Measurements from ENCODE around the gene EYA2. TPM values are rescaled to one million over a fixed set of nuclear protein-coding genes. Genes with fewer than 3 reads are reported as not detected.

Gene EYA2
- total RNA-seq, 1 experiment from 2014 or later: 0.74 TPM

GRCh38 chr20:47035026-47035590, 140.5 kb downstream of the EYA2 start:
- H3K18ac ChIP-seq (ENCODE audit: insufficient read length, low read depth, low read length): no peak overlapping the region
- no peak overlapping the region for H3K4ac ChIP-seq (ENCODE audit: low read depth, low read length)
- no peaks in the 10 kb centered on the region for H3K79me1 ChIP-seq (ENCODE audit: insufficient read depth, low read depth, low read length, poor library complexity, severe bottlenecking)
- no peak overlapping the region for H4K5ac ChIP-seq (ENCODE audit: insufficient read length, low read depth, low read length)
- H3K4me1 ChIP-seq (ENCODE audit: insufficient read depth, low read length): no peaks in the 10 kb centered on the region
- no peak overlapping the region for H3K14ac ChIP-seq (ENCODE audit: insufficient read depth, low read length)
- H3K23ac ChIP-seq (ENCODE audit: insufficient read length, low read depth, low read length): no peak overlapping the region
- no peak overlapping the region for H2BK12ac ChIP-seq (ENCODE audit: insufficient read length, low read depth, low read length)
- no peak overlapping the region for H2AFZ ChIP-seq (ENCODE audit: low read length)
- no peaks in the 10 kb centered on the region for H4K20me1 ChIP-seq (ENCODE audit: control insufficient read depth, insufficient read depth, insufficient read length)
- no peaks in the 10 kb centered on the region for H3K36me3 Mint-ChIP-seq (ENCODE audit: insufficient read depth in 1 of 3, low read depth in 3 of 3)
- no CpG with 5 or more reads among the region's 10 CpGs for WGBS (ENCODE audit: extremely low coverage, insufficient read length, low lambda C conversion rate)
- H3K4me3 Mint-ChIP-seq: no peak overlapping the region
- H3K27me3 ChIP-seq (ENCODE audit: insufficient read depth, low read length): no peaks in the 10 kb centered on the region
- no peaks in the 10 kb centered on the region for H3K79me2 ChIP-seq (ENCODE audit: insufficient read depth, low read length)
- H2BK15ac ChIP-seq (ENCODE audit: low read depth, low read length): no peak overlapping the region
- no peak overlapping the region for H3T11ph ChIP-seq (ENCODE audit: low read length)
- H4K91ac ChIP-seq (ENCODE audit: insufficient read length, low read depth, low read length): no peak overlapping the region
- H3K56ac ChIP-seq (ENCODE audit: insufficient read length, low read depth, low read length): no peak overlapping the region
- peaks cover 0 to 10% of the 10 kb centered on the region in 2 experiments; a peak in 1 of 4 replicates for H3K4me1 Mint-ChIP-seq
- no peak overlapping the region for H2AK5ac ChIP-seq (ENCODE audit: insufficient read length, low read length)
- no peak overlapping the region for H4K8ac ChIP-seq (replicated peaks; ENCODE audit: insufficient read length, low read depth, low read length)
- no peak overlapping the region for H2BK5ac ChIP-seq (ENCODE audit: insufficient read length, low read length)
- H2BK20ac ChIP-seq (ENCODE audit: low read depth, low read length, poor library complexity, severe bottlenecking): no peak overlapping the region
- no peak overlapping the region for H2BK120ac ChIP-seq (ENCODE audit: low read depth, low read length, poor library complexity, severe bottlenecking)
- no peaks in the 10 kb centered on the region for H3K23me2 ChIP-seq (ENCODE audit: insufficient read length, low read depth, low read length, poor library complexity, severe bottlenecking)
- H3K9ac ChIP-seq (ENCODE audit: extremely low read depth, insufficient read length, low read length): no peak overlapping the region
- DNase-seq: no peak
- H3K27ac Mint-ChIP-seq: no peak overlapping the region; a peak in 1 of 7 replicates
- peaks cover 3 to 4% of the 10 kb centered on the region in 2 experiments; a peak in 3 of 5 replicates for H3K9me3 Mint-ChIP-seq
- H3K4me2 ChIP-seq (ENCODE audit: insufficient read depth, insufficient read length, low read length): no peak overlapping the region
- H3K9me3 ChIP-seq (ENCODE audit: control insufficient read depth, low read depth, low read length): no peaks in the 10 kb centered on the region
- no peaks in the 10 kb centered on the region; the same call in none of the 2 replicates for H3K27me3 Mint-ChIP-seq (ENCODE audit: low read depth)
- TF ChIP-seq CTCF (conservative IDR thresholded peaks at IDR 0.05): no peak
- H3K27ac ChIP-seq (ENCODE audit: insufficient read length, low read depth, low read length): no peak overlapping the region
